GM23338 (cell line): ENCODE data around the gene HEXA.

Source experiments
- CREB1 ChIP-seq: fragments of 250-450 bp; sonication (Bioruptor Pico); IDR thresholded peaks from 2 replicates; pipeline ENCODE4 v1.5.0; 2020; ENCODE audit warnings: low read depth, mild to moderate bottlenecking, moderate library complexity
- CTCF ChIP-seq, 2 experiments: fragments of 200-600 bp in 1 of 2; sonication (generic) in 1 of 2; conservative IDR thresholded peaks; 2 replicates each; pipeline versions ENCODE4 v1.5.1 to v1.6.1; 2016 to 2017; ENCODE audit warnings: antibody characterized with exemption in 2 of 2, low read depth in 2 of 2, mild to moderate bottlenecking in 2 of 2, moderate library complexity in 1 of 2
- EZH2 ChIP-seq: fragments of 200-600 bp; sonication (generic); IDR thresholded peaks from one replicate; pipeline ENCODE4 v1.8.0; 2017; ENCODE audit warnings: antibody characterized with exemption, mild to moderate bottlenecking, low read depth; ENCODE audit not compliant: unreplicated experiment
- EZH2phosphoT487 ChIP-seq: fragments of 200-600 bp; sonication (generic); IDR thresholded peaks from one replicate; pipeline ENCODE4 v1.8.1; 2018; ENCODE audit warnings: antibody characterized with exemption; ENCODE audit not compliant: unreplicated experiment
- JUNB ChIP-seq: IDR thresholded peaks from one replicate; pipeline ENCODE4 v1.6.1; 2016; ENCODE audit warnings: antibody characterized with exemption; ENCODE audit not compliant: unreplicated experiment
- POLR2AphosphoS5 ChIP-seq: IDR thresholded peaks from 2 replicates; pipeline ENCODE4 v1.6.1; 2016; ENCODE audit warnings: antibody characterized with exemption, low read depth
- REST ChIP-seq: IDR thresholded peaks from one replicate; pipeline ENCODE4 v1.6.1; 2018; ENCODE audit warnings: antibody characterized with exemption; ENCODE audit not compliant: unreplicated experiment
- ZNF331 ChIP-seq: fragments of 250-450 bp; sonication (Bioruptor Pico); IDR thresholded peaks from 2 replicates; pipeline ENCODE4 v1.5.0; 2020; ENCODE audit warnings: low read depth, mild to moderate bottlenecking, moderate library complexity

DNA sequence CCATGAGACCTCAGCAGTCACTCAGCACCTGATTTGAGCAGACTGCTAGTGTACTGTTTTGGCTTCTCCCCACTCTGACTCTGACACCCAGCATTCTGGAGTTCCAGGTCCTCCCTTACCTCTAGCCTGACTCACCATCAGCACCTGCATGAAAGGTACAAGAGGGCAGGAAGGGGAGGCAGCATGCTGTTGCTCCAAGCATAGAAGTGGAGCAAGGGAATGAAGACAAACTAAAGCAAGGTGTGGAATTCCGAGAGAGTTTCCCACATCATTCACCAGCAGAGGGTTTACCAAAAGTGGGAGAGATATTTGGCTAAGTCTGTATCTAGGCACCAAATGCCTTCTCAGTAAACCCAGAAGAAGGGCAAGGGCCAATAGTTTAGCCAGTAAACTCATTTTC is 21.3 kb downstream of the HEXA start:
- TF ChIP-seq CTCF (conservative IDR thresholded peaks at IDR 0.05; ENCODE audit: low read depth in 2 of 2) (no peak), EZH2 (no peak), CREB1 (no peak), POLR2AphosphoS5 (no peak), JUNB (no peak), EZH2phosphoT487 (no peak), ZNF331 (CRISPR knock-in tag) (no peak), REST (no peak)
